IMR-90 (cell line): ENCODE measurements around the gene SYCP2. TPM values are rescaled to one million over a fixed set of nuclear protein-coding genes. Genes with fewer than 3 reads are reported as not detected.

Source experiments
- ATAC-seq: fragments of 200-7000 bp; cut with Tn5 transposase; 2 replicates; pipeline ENCODE4 v1.9.1; 2020; ENCODE audit warnings: low read depth, mild to moderate bottlenecking, moderate library complexity
- BruUV-seq: library from RNA; stranded (reverse); fragments of 400-500 nt; replicated peaks from 2 replicates; lab custom pipeline; 2021; lab: Mats Ljungman, UMichigan
- CTCF ChIA-PET: fragments of 300-600 bp; formaldehyde crosslinking; extraction: SDS; loops from one replicate; lab custom pipeline; 2021; ENCODE audit warnings: antibody characterized with exemption; lab: Yijun Ruan, JAX
- POLR2A ChIA-PET: fragments of 300-600 bp; sonication (Branson Sonifier 250); formaldehyde crosslinking; loops from one replicate; lab custom pipeline; 2022; ENCODE audit warnings: antibody characterized with exemption; ENCODE audit not compliant: unreplicated experiment; lab: Charles Lee
- DNase-seq: peaks from one replicate; pipeline ENCODE4 v3.0.0; 2013
- H2AFZ ChIP-seq: replicated peaks from 2 replicates; pipeline ENCODE3; 2013; ENCODE audit warnings: low read length, mild to moderate bottlenecking; ENCODE audit not compliant: poor library complexity
- H2AK5ac ChIP-seq: 2 replicates; pipeline ENCODE4 v1.6.1; 2013; ENCODE audit warnings: low read depth, low read length, inconsistent platforms
- H2AK9ac ChIP-seq: replicated peaks from 2 replicates; pipeline ENCODE3; 2013; ENCODE audit warnings: mild to moderate bottlenecking, low read depth, low read length, moderate library complexity; ENCODE audit not compliant: poor library complexity
- H2BK120ac ChIP-seq: 2 replicates; pipeline ENCODE4 v1.6.1; 2013; ENCODE audit warnings: low read depth, low read length, inconsistent platforms
- H2BK15ac ChIP-seq: 3 replicates; pipeline ENCODE4 v1.6.1; 2013; ENCODE audit warnings: low read depth, low read length, inconsistent platforms
- H2BK20ac ChIP-seq: 2 replicates; pipeline ENCODE4 v1.6.1; 2013; ENCODE audit warnings: low read depth, mild to moderate bottlenecking, inconsistent platforms, low read length, moderate library complexity
- H2BK5ac ChIP-seq: 2 replicates; pipeline ENCODE4 v1.6.1; 2013; ENCODE audit warnings: mild to moderate bottlenecking, low read depth, low read length, inconsistent platforms; ENCODE audit not compliant: poor library complexity, severe bottlenecking
- H3K14ac ChIP-seq: replicated peaks from 2 replicates; pipeline ENCODE4 v1.6.1; 2013; ENCODE audit warnings: low read depth, low read length, inconsistent platforms
- H3K18ac ChIP-seq: 2 replicates; pipeline ENCODE4 v1.6.1; 2013; ENCODE audit warnings: low read depth, low read length, control low read depth
- H3K23ac ChIP-seq: 2 replicates; pipeline ENCODE4 v1.6.1; 2013; ENCODE audit warnings: low read depth, low read length, inconsistent platforms
- H3K27ac ChIP-seq: 2 replicates; pipeline ENCODE4 v1.5.1; 2013; ENCODE audit warnings: mild to moderate bottlenecking, control low read depth, low read length; ENCODE audit not compliant: insufficient read depth
- H3K27me3 ChIP-seq: 2 replicates; pipeline ENCODE4 v1.6.1; 2013; ENCODE audit warnings: low read length; ENCODE audit not compliant: control insufficient read depth, insufficient read depth
- H3K36me3 ChIP-seq: 2 replicates; pipeline ENCODE4 v1.6.1; 2013; ENCODE audit warnings: low read length, mixed read lengths; ENCODE audit not compliant: control insufficient read depth, insufficient read depth
- H3K4ac ChIP-seq: 2 replicates; pipeline ENCODE4 v1.6.1; 2013; ENCODE audit warnings: low read depth, low read length, inconsistent platforms
- H3K4me1 ChIP-seq: 2 replicates; pipeline ENCODE4 v1.6.1; 2013; ENCODE audit warnings: low read length, mixed read lengths; ENCODE audit not compliant: control insufficient read depth, insufficient read depth
- H3K4me2 ChIP-seq: 2 replicates; pipeline ENCODE4 v1.6.1; 2013; ENCODE audit warnings: low read depth, mild to moderate bottlenecking, control low read depth, low read length, moderate library complexity
- H3K4me3 ChIP-seq: 2 replicates; pipeline ENCODE4 v1.5.1; 2013; ENCODE audit warnings: low read depth, mild to moderate bottlenecking, control low read depth, low read length, moderate library complexity; ENCODE audit not compliant: insufficient read depth
- H3K56ac ChIP-seq: 2 replicates; pipeline ENCODE4 v1.6.1; 2013; ENCODE audit warnings: low read length, inconsistent platforms; ENCODE audit not compliant: insufficient read depth; ENCODE audit errors: extremely low read depth
- H3K79me1 ChIP-seq, 2 experiments: 2 replicates each; pipeline ENCODE4 v1.6.1; 2013; ENCODE audit warnings: low read length in 2 of 2, inconsistent platforms in 1 of 2, low read depth in 1 of 2
- H3K9ac ChIP-seq: 2 replicates; pipeline ENCODE4 v1.6.1; 2013; ENCODE audit warnings: low read depth, low read length, control low read depth
- H3K9me1 ChIP-seq: 2 replicates; pipeline ENCODE4 v1.6.1; 2013; ENCODE audit warnings: low read length, inconsistent platforms; ENCODE audit not compliant: insufficient read depth
- H3K9me3 ChIP-seq: 2 replicates; pipeline ENCODE4 v1.6.1; 2013; ENCODE audit warnings: low read length; ENCODE audit not compliant: control insufficient read depth, insufficient read depth
- H4K20me1 ChIP-seq: 2 replicates; pipeline ENCODE4 v1.6.1; 2013; ENCODE audit warnings: low read length, inconsistent platforms; ENCODE audit not compliant: insufficient read depth
- H4K5ac ChIP-seq: 2 replicates; pipeline ENCODE4 v1.6.1; 2013; ENCODE audit warnings: mild to moderate bottlenecking, low read depth, low read length, control low read depth
- H4K8ac ChIP-seq, 2 experiments: 2 replicates each; pipeline ENCODE4 v1.6.1; 2013; ENCODE audit warnings: low read depth in 2 of 2, low read length in 2 of 2, control low read depth in 1 of 2, inconsistent platforms in 1 of 2
- H4K91ac ChIP-seq: 2 replicates; pipeline ENCODE4 v1.6.1; 2013; ENCODE audit warnings: low read depth, low read length, inconsistent platforms; ENCODE audit not compliant: insufficient read depth
- BHLHE40 ChIP-seq: fragments of 150-350 bp; IDR thresholded peaks from 2 replicates; pipeline ENCODE4 v1.6.1; 2016; ENCODE audit warnings: mild to moderate bottlenecking, low read depth, low read length
- CEBPB ChIP-seq: IDR thresholded peaks from 2 replicates; pipeline ENCODE4 v1.6.1; 2012; ENCODE audit warnings: low read depth, low read length, improper control_type of control experiment
- POLR2A ChIP-seq: IDR thresholded peaks from 2 replicates; pipeline ENCODE4 v1.6.1; 2012; ENCODE audit warnings: mild to moderate bottlenecking, low read depth, low read length
- RAD21 ChIP-seq: IDR thresholded peaks from 2 replicates; pipeline ENCODE4 v1.6.1; 2012; ENCODE audit warnings: low read length, improper control_type of control experiment
- WGBS, 2 experiments: methylation state at CpG; one replicate each; pipeline versions ENCODE4 v1.1.5 to v1.1.7; 2013; ENCODE audit warnings: missing lambda C conversion rate in 2 of 2; ENCODE audit not compliant: insufficient read length in 1 of 2; ENCODE audit errors: extremely low coverage in 2 of 2; 5-methylcytosine and 5-hydroxymethylcytosine counted together
- dilution Hi-C: fragments of 300-500 bp; cut with HindIII; formaldehyde crosslinking; loops from one replicate; pipeline ENCODE4 v1.14.3; 2018; ENCODE audit warnings: low sequenced_read_pairs; ENCODE audit not compliant: unreplicated experiment
- in situ Hi-C: fragments of 300-500 bp; cut with MboI; formaldehyde crosslinking; loops from 3 replicates; pipeline ENCODE4 v1.14.3; 2019; ENCODE audit warnings: low sequenced_read_pairs, inconsistent platforms, mixed read lengths
- intact Hi-C: fragments of 100-400 bp; cut with micrococcal nuclease; formaldehyde crosslinking; loops from 2 replicates; pipeline ENCODE4 v1.10.0; 2022
- polyA plus RNA-seq, 3 experiments: library from polyadenylated mRNA; depleted of rRNA; stranded (reverse); fragments of >200 nt; gene quantifications; 2 replicates each; pipeline ENCODE4 v1.2.3, GENCODE V29; 2012; ENCODE audit warnings: low replicate concordance in 1 of 3
- total RNA-seq: library from RNA; depleted of rRNA; stranded (reverse); fragments of >200 nt; gene quantifications from 2 replicates; pipeline ENCODE4 v1.2.3, GENCODE V29; 2012
- TF ChIP-seq, protein P1 (sequence below): fragments of 150-350 bp; IDR thresholded peaks from 2 replicates; pipeline ENCODE4 v1.6.1; 2016; ENCODE audit warnings: low read depth, mild to moderate bottlenecking, low read length, moderate library complexity, borderline replicate concordance

The SYCP2 gene
- total and polyA plus RNA-seq, 2 of the 4 experiments (the other 2 are of a cell fraction) = 0.18 to 0.31 TPM

DNA sequence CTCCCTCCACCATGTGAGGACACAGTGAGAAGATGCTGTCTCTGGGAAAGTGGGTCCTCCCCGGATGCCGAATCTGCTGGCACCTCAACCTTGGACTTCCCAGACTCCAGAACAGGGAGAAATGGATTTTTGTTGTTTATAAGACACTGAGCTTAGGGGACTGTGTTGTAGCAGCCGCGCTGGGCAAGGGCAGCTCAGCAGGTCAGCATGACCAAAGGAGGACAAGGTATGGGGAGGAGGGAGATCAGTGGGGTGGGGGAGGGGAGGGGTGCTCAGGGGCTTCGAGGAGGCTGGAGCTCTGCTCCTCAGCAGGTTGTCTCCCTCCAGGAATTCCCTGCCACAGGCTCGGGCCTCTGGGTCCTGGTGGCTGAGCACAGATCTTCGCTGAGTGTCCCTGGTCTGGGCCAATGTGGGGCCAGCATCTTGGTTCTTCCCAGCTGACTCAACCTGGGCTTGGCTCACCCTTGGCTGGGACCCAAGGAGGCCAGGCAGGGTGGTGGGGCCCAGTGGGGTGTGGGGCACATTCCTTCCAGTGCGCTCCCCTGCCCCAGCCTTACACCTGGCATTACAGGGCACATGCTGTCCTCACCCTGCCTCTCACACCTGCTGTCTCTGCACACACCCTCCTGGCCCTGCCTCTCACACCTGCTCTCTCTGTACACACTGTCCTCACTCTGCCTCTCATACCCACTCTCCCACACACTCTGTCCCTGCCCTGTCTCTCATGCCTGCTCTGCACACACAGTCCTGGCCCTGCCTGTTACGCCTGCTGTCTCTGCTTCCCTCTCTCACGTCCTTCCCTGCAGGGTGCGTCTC, 107.3 kb downstream of the SYCP2 start (continued):
- no peak for TF ChIP-seq RAD21

DNA sequence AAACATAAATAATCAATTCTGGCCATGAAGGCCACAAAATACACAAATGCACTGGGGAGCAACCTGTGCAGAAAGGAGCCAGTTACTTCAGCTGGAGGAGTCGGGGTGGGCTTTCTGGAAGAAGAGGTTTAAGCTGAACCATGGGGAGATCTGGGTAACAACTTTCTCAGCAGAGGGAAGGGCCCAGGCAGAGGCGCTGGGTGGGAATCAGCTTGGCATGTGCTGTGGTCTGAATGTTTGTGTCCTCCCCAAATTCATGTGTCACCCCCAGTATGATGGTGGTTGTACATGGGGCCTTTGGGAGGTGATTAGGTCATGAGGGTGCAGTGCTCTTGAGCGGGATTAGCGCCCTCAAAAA, 107.9 kb downstream of the SYCP2 start:
- intact Hi-C loops (no loop called here), dilution Hi-C loops (no loop called here), in situ Hi-C loops (no loop called here)
- Histone ChIP-seq H3K9me1 (no peaks in the 10 kb centered on the region), H3K9me3 (peaks cover 5% of the 10 kb centered on the region; the same call in 1 of the 2 replicates), H4K91ac (no peak overlapping the region), H3K4me1 (no peaks in the 10 kb centered on the region), H2AK5ac (no peak overlapping the region), H3K9ac (no peak overlapping the region), H3K4me2 (no peak overlapping the region), H3K27me3 (no peaks in the 10 kb centered on the region; the same call in 1 of the 2 replicates), H2BK15ac (no peak overlapping the region), H2AK9ac (no peak overlapping the region), H3K4me3 (no peak overlapping the region), H3K23ac (no peak overlapping the region), H2BK20ac (no peak overlapping the region), H2AFZ (no peak overlapping the region), H4K20me1 (no peaks in the 10 kb centered on the region), H3K14ac (no peak overlapping the region), H3K79me1 (no peaks in the 10 kb centered on the region), H3K4ac (no peak overlapping the region), H4K8ac (no peak overlapping the region), H3K36me3 (no peaks in the 10 kb centered on the region), H2BK5ac (no peak overlapping the region), H3K27ac (no peak overlapping the region), H4K5ac (no peak overlapping the region), H2BK120ac (no peak overlapping the region), H3K18ac (no peak overlapping the region), H3K56ac (no peak overlapping the region)
- ChIA-PET CTCF (no interaction called here), POLR2A (interaction anchor here (0.6 kb wide), 1 partner anchor 9 kb away, joined by 3 read pairs; no protein-coding TSS in a partner anchor)
- TF ChIP-seq RAD21 (no peak), POLR2A (no peak), BHLHE40 (no peak), CEBPB (no peak)
- TF ChIP-seq, protein P1, sequence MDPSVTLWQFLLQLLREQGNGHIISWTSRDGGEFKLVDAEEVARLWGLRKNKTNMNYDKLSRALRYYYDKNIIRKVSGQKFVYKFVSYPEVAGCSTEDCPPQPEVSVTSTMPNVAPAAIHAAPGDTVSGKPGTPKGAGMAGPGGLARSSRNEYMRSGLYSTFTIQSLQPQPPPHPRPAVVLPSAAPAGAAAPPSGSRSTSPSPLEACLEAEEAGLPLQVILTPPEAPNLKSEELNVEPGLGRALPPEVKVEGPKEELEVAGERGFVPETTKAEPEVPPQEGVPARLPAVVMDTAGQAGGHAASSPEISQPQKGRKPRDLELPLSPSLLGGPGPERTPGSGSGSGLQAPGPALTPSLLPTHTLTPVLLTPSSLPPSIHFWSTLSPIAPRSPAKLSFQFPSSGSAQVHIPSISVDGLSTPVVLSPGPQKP = no peak
- ATAC-seq (no peak), DNase-seq (no peak)
- no TSS peak for BruUV-seq
- WGBS, 2 experiments = 69% methylated on average over 2 of the region's 4 CpGs; no CpG with 5 or more reads in 1 of the 2 experiments
